Gastroesophageal sphincter (tissue), 3 donors: Measurements from ENCODE around the gene DAPK1.

Experiments used
- POLR2A ChIP-seq, 2 donors: fragments of 450-650 bp; IDR thresholded peaks; one replicate each; pipeline ENCODE4 v1.6.1; 2017; ENCODE audit warnings: antibody characterized with exemption in 2 of 2, mild to moderate bottlenecking in 2 of 2, moderate library complexity in 1 of 2
- POLR2AphosphoS5 ChIP-seq: sonication (generic); formaldehyde crosslinking; IDR thresholded peaks from one replicate; pipeline ENCODE4 v1.6.1; 2017; ENCODE audit warnings: antibody characterized with exemption
- TF ChIP-seq, protein P1 (sequence below), 4 experiments: fragments of 200-600 bp in 2 of 4; fragments of 450-650 bp in 2 of 4; sonication (generic) in 1 of 4; IDR thresholded peaks; one replicate each; pipeline ENCODE4 v1.5.1; 2017 to 2019; ENCODE audit warnings: antibody characterized with exemption in 4 of 4, mild to moderate bottlenecking in 2 of 4, moderate library complexity in 2 of 4

DNA sequence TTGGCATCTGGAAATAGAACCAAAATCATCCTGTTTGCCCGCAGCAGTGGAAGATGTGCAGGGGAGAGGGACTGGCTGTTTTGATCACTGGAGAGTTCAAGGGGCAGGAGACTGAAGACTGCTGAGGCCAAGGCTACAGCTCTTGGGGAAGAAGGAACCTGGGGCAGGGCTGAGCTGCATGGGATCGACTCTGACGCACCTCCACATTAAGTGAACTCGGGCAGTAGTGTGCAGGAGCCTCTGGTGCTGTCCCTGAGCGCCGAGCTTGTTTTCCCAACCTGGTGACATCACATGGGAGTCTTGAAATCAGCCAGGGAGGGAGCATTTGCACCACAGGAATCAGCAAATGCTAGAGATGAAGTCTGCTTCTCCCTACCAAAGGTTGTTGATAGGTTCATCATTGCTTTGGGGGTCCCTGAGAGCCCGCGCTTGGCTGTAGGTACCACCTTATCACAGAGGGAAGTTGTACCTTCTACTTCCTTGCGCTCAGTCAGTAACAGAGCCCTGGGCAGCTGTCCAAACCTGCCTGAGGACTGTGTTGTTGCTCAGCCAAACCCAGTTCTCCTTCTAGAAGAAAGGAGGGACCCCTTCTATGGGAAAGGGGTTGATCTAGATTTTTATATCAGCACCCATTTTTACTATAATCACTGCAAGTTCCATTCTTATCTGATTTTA, 175.9 kb downstream of the DAPK1 start:
- TF ChIP-seq, protein P1, sequence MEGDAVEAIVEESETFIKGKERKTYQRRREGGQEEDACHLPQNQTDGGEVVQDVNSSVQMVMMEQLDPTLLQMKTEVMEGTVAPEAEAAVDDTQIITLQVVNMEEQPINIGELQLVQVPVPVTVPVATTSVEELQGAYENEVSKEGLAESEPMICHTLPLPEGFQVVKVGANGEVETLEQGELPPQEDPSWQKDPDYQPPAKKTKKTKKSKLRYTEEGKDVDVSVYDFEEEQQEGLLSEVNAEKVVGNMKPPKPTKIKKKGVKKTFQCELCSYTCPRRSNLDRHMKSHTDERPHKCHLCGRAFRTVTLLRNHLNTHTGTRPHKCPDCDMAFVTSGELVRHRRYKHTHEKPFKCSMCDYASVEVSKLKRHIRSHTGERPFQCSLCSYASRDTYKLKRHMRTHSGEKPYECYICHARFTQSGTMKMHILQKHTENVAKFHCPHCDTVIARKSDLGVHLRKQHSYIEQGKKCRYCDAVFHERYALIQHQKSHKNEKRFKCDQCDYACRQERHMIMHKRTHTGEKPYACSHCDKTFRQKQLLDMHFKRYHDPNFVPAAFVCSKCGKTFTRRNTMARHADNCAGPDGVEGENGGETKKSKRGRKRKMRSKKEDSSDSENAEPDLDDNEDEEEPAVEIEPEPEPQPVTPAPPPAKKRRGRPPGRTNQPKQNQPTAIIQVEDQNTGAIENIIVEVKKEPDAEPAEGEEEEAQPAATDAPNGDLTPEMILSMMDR (IDR thresholded peaks at IDR 0.05): no peak
- TF ChIP-seq POLR2AphosphoS5: no peak
- TF ChIP-seq POLR2A (IDR thresholded peaks at IDR 0.05): no peak
